ENCODE measurements around the gene KCTD6.

DNA sequence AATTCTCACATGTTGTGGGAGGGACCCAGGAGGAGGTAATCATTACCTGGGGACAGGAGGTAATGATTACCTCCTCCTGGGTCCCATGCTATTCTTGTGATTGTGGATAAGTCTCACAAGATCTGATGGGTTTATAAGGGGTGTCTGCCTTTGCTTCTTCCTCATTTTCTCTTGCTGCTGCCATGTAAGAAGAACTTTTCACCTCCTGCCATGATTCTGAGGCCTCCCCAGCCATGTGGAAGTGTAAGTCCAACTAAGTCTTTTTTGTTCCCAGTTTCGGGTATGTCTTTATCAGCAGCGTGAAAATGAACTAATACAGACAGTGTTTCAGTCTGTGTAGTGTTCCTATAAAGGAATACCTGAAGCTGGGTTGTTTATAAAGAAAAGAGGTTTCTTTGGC, 13.1 kb upstream of the KCTD6 start:
- no peak for TF ChIP-seq EZH2 (IDR thresholded peaks at IDR 0.05; ENCODE audit: borderline replicate concordance, low read length)
- TF ChIP-seq CTCF (IDR thresholded peaks at IDR 0.05; ENCODE audit: low read length): no peak
